ENCODE measurements around the gene CHD6. TPM values are rescaled to one million over a fixed set of nuclear protein-coding genes. Genes with fewer than 3 reads are reported as not detected.

CHD6 gene
- total RNA-seq, 1 donor, result 90.5 TPM

GRCh38 chr20:41609474-41609873 is 8.7 kb downstream of the CHD6 start:
- no peaks in the 10 kb centered on the region for H3K9me3 ChIP-seq (ENCODE audit: low read depth, low read length)
- no peak overlapping the region for H3K4me3 ChIP-seq (ENCODE audit: low read length)
- H3K27me3 ChIP-seq (ENCODE audit: insufficient read depth, low read length), result no peaks in the 10 kb centered on the region
- H3K4me1 ChIP-seq (ENCODE audit: insufficient read depth, low read length), result peaks cover 12% of the 10 kb centered on the region

- peaks cover 12% of the 10 kb centered on the region for H3K4me1 ChIP-seq (ENCODE audit: insufficient read depth, low read length)
- H3K9me3 ChIP-seq (ENCODE audit: low read depth, low read length), result no peaks in the 10 kb centered on the region
- no peak overlapping the region for H3K4me3 ChIP-seq (ENCODE audit: low read length)
- no peaks in the 10 kb centered on the region for H3K27me3 ChIP-seq (ENCODE audit: insufficient read depth, low read length)
Observed at GRCh38 chr20:41608606-41609005, 9.6 kb downstream of the CHD6 start.

GRCh38 chr20:41607791-41608190 is 10.4 kb downstream of the CHD6 start:
- Histone ChIP-seq H3K4me1 (ENCODE audit: insufficient read depth, low read length) (peaks cover 12% of the 10 kb centered on the region), H3K9me3 (ENCODE audit: low read depth, low read length) (no peaks in the 10 kb centered on the region), H3K4me3 (ENCODE audit: low read length) (no peak overlapping the region), H3K27me3 (ENCODE audit: insufficient read depth, low read length) (no peaks in the 10 kb centered on the region)

- peaks cover 24% of the 10 kb centered on the region for H3K9me3 ChIP-seq (ENCODE audit: low read depth, low read length)
- H3K27me3 ChIP-seq (ENCODE audit: insufficient read depth, low read length), result no peaks in the 10 kb centered on the region
- H3K4me1 ChIP-seq (ENCODE audit: insufficient read depth, low read length), result peaks cover 2% of the 10 kb centered on the region
- no peak overlapping the region for H3K4me3 ChIP-seq (ENCODE audit: low read length)
Observed at GRCh38 chr20:41604002-41604401, 14.2 kb downstream of the CHD6 start.

GRCh38 chr20:41601742-41602141 is 16.4 kb downstream of the CHD6 start:
- Histone ChIP-seq H3K4me3 (ENCODE audit: low read length) (no peak overlapping the region), H3K9me3 (ENCODE audit: low read depth, low read length) (peaks cover 39% of the 10 kb centered on the region), H3K4me1 (ENCODE audit: insufficient read depth, low read length) (no peaks in the 10 kb centered on the region), H3K27me3 (ENCODE audit: insufficient read depth, low read length) (no peaks in the 10 kb centered on the region)

- Histone ChIP-seq H3K4me3 (ENCODE audit: low read length) (no peak overlapping the region), H3K27me3 (ENCODE audit: insufficient read depth, low read length) (no peaks in the 10 kb centered on the region), H3K4me1 (ENCODE audit: insufficient read depth, low read length) (no peaks in the 10 kb centered on the region), H3K9me3 (ENCODE audit: low read depth, low read length) (peaks cover 39% of the 10 kb centered on the region)
Observed at GRCh38 chr20:41600926-41601631, 17.1 kb downstream of the CHD6 start.

GRCh38 chr20:41599699-41600104 is 18.5 kb downstream of the CHD6 start:
- Histone ChIP-seq H3K27me3 (ENCODE audit: insufficient read depth, low read length) (no peaks in the 10 kb centered on the region), H3K4me1 (ENCODE audit: insufficient read depth, low read length) (no peaks in the 10 kb centered on the region), H3K9me3 (ENCODE audit: low read depth, low read length) (peaks cover 43% of the 10 kb centered on the region), H3K4me3 (ENCODE audit: low read length) (no peak overlapping the region)

- Histone ChIP-seq H3K4me3 (ENCODE audit: low read length) (no peak overlapping the region), H3K9me3 (ENCODE audit: low read depth, low read length) (peaks cover 46% of the 10 kb centered on the region), H3K27me3 (ENCODE audit: insufficient read depth, low read length) (no peaks in the 10 kb centered on the region)
Observed at GRCh38 chr20:41598719-41599118, 19.5 kb downstream of the CHD6 start.

GRCh38 chr20:41594514-41595322 is 23.5 kb downstream of the CHD6 start:
- peaks cover 29% of the 10 kb centered on the region for H3K9me3 ChIP-seq (ENCODE audit: low read depth, low read length)
- H3K4me3 ChIP-seq (ENCODE audit: low read length), result no peak overlapping the region
- H3K4me1 ChIP-seq (ENCODE audit: insufficient read depth, low read length), result peaks cover 13% of the 10 kb centered on the region
- no peaks in the 10 kb centered on the region for H3K27me3 ChIP-seq (ENCODE audit: insufficient read depth, low read length)

More at GRCh38 chr20:41598719-41599118, 19.5 kb downstream of the CHD6 start:
- no peaks in the 10 kb centered on the region for H3K4me1 ChIP-seq (ENCODE audit: insufficient read depth, low read length)

GRCh38 chr20:41592516-41593216 is 25.5 kb downstream of the CHD6 start:
- H3K4me3 ChIP-seq (ENCODE audit: low read length), result no peak overlapping the region
- peaks cover 23% of the 10 kb centered on the region for H3K9me3 ChIP-seq (ENCODE audit: low read depth, low read length)
- no peaks in the 10 kb centered on the region for H3K27me3 ChIP-seq (ENCODE audit: insufficient read depth, low read length)
- H3K4me1 ChIP-seq (ENCODE audit: insufficient read depth, low read length), result peaks cover 13% of the 10 kb centered on the region

- Histone ChIP-seq H3K4me3 (ENCODE audit: low read length) (no peak overlapping the region), H3K9me3 (ENCODE audit: low read depth, low read length) (peaks cover 25% of the 10 kb centered on the region), H3K27me3 (ENCODE audit: insufficient read depth, low read length) (no peaks in the 10 kb centered on the region), H3K4me1 (ENCODE audit: insufficient read depth, low read length) (peaks cover 6% of the 10 kb centered on the region)
Observed at GRCh38 chr20:41587956-41588355, 30.2 kb downstream of the CHD6 start.

GRCh38 chr20:41587523-41587922 is 30.7 kb downstream of the CHD6 start:
- H3K4me3 ChIP-seq (ENCODE audit: low read length), result no peak overlapping the region
- peaks cover 25% of the 10 kb centered on the region for H3K9me3 ChIP-seq (ENCODE audit: low read depth, low read length)
- peaks cover 2% of the 10 kb centered on the region for H3K4me1 ChIP-seq (ENCODE audit: insufficient read depth, low read length)
- no peaks in the 10 kb centered on the region for H3K27me3 ChIP-seq (ENCODE audit: insufficient read depth, low read length)

- Histone ChIP-seq H3K4me3 (ENCODE audit: low read length) (no peak overlapping the region), H3K9me3 (ENCODE audit: low read depth, low read length) (peaks cover 25% of the 10 kb centered on the region), H3K4me1 (ENCODE audit: insufficient read depth, low read length) (no peaks in the 10 kb centered on the region), H3K27me3 (ENCODE audit: insufficient read depth, low read length) (no peaks in the 10 kb centered on the region)
Observed at GRCh38 chr20:41586772-41587171, 31.4 kb downstream of the CHD6 start.

GRCh38 chr20:41580350-41580749 is 37.8 kb downstream of the CHD6 start:
- Histone ChIP-seq H3K9me3 (ENCODE audit: low read depth, low read length) (no peaks in the 10 kb centered on the region), H3K27me3 (ENCODE audit: insufficient read depth, low read length) (no peaks in the 10 kb centered on the region), H3K4me1 (ENCODE audit: insufficient read depth, low read length) (no peaks in the 10 kb centered on the region), H3K4me3 (ENCODE audit: low read length) (no peak overlapping the region)

All from mononuclear cell (primary cell).